22Rv1 (cell line): ENCODE data around the gene HBP1.

Experiments used
- H3K27ac ChIP-seq: fragments of 450-650 bp; 2 replicates; pipeline ENCODE4 v1.5.1; 2017
- CTCF ChIP-seq: fragments of 450-650 bp; IDR thresholded peaks from 2 replicates; pipeline ENCODE4 v1.5.1; 2017; ENCODE audit warnings: mild to moderate bottlenecking
- ZFX ChIP-seq: fragments of 450-650 bp; IDR thresholded peaks from 2 replicates; pipeline ENCODE4 v1.6.1; 2017; ENCODE audit warnings: antibody characterized with exemption, borderline replicate concordance

The HBP1 gene

GRCh38 chr7:107248551-107249316 is 79.9 kb downstream of the HBP1 start:
- TF ChIP-seq CTCF (no peak), ZFX (no peak)
- H3K27ac ChIP-seq, result no peak overlapping the region

GRCh38 chr7:107251963-107252362 is 83.2 kb downstream of the HBP1 start:
- TF ChIP-seq ZFX (no peak), CTCF (no peak)
- no peak overlapping the region for H3K27ac ChIP-seq
